IPS-NIHi11 (cell line): ENCODE results near the gene ANO2.
A peak's percentile ranks its signal among the peaks of the same experiment; 100 is the strongest.

Experiments used
- DNase-seq: peaks from one replicate; pipeline ENCODE4 v3.0.0; 2012; ENCODE audit warnings: mixed read lengths, low spot score

The ANO2 gene

GRCh38 chr12:5817246-5817645, 127.8 kb downstream of the ANO2 start:
- DNase-seq, result no peak

DNA sequence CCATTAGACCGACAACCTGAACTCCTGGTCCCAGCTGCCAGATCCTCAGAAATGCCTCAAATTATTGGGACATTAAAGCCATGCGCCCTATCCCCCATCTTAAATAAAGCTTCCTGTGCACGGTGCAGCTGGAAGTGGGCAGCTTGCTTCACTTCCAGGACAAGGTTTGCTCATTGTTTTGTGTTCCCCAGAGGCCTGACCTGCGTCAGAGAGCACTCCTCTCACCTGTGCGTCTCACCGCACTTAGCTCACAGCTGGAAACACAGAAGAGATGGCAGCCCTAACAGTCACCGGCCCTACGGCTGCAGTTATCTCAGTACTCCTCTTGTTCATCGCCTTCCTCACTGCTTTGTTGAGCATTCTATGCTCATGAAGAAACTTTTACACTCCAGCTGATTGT, 135.5 kb downstream of the ANO2 start:
- no peak for DNase-seq

DNA sequence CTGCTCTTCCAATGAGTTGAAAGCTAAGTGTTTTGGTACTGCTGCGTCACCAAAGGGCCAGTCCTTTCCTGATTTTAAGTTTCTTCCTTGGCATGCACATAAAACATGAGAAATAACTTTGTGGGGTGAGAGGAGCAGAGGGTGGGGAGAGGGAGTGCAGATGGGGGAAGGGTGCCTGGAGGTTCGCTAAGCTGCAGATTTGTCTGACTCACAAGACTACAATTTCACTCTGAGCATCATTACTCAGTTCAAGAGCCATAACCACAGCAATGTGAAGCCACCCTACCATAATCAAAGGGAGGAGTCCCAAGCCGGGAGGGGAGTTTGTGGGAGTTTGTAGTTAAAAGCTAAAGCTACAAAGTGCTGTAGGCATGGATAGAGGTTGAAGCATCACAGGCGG, 136.1 kb downstream of the ANO2 start:
- no peak for DNase-seq

- DNase-seq, result no peak
These were observed 137.4 kb downstream of the ANO2 start for GRCh38 chr12:5807514-5808219.

DNA sequence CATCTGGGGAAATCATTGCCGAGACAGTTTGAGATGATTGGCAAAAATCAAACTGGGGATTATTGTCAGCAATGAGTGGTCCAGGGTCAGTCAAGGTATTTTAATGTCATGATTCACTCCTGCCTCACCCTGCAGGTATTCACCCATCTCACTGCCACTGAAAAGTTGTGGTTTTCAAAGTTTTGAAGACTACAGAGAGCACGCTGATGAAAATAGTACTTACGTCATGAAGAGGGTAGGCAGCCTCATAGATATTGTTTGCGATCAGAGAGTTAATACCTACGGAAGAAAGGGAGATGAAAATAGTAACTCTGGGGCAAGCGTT, 138.0 kb downstream of the ANO2 start:
- no peak for DNase-seq

DNA sequence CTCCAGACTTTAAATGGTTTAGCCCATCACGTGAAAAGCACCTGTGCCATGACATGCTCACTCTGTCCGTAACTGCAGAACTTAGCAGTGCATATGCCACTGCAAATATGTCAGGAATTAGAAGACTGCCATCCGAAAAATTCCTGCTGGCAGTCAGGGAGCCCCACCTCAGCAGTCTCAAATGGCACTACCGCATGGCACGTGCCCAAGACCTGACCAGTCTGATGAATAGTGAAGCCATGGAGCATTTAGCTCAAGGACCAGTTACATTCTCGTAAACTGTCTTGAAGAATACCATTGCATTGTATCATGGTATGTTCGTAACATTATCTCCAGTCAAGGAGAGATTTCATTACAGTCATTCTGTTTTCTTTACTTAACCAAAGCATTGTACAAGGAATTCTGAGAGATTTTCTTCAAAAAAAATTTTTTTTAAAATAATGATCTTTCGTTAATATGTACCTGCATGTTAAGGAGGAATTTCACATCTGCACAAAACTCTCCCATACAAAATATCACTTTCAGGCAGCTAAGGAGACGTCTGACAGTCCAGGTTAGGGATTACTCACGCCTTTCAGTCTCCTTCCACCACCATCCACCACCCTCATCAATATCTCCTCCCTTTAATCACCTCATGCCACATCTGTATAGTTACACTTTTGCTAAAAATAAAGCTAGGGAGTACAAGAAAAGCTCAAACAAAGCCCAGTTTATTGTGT, 138.5 kb downstream of the ANO2 start:
- DNase-seq, result no peak

GRCh38 chr12:5803532-5803931, 141.5 kb downstream of the ANO2 start:
- no peak for DNase-seq

- DNase-seq, result no peak
These were observed 146.6 kb downstream of the ANO2 start for GRCh38 chr12:5798242-5799015.

DNA sequence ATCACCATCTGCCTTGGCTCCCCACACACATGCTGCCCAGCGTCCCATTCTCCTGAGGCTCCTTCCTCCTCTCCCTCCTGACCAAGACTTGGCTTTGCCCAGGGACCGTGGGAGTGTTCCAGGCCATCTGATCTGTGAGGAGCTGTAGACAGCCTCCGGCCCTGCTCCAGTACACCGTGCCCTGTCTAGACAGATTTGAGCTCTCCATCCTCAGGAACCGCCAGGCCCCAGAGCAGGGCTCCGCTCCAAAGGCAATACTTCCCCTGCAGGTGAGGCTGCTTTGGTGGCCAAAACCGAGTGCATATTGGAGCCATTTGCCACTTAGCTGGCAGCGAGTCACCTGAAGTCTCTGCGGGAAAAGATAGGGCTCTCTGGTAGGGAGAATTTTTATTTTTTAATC, 147.4 kb downstream of the ANO2 start:
- no peak for DNase-seq

GRCh38 chr12:5796959-5797225, 148.2 kb downstream of the ANO2 start:
- DNase-seq, result no peak

DNA sequence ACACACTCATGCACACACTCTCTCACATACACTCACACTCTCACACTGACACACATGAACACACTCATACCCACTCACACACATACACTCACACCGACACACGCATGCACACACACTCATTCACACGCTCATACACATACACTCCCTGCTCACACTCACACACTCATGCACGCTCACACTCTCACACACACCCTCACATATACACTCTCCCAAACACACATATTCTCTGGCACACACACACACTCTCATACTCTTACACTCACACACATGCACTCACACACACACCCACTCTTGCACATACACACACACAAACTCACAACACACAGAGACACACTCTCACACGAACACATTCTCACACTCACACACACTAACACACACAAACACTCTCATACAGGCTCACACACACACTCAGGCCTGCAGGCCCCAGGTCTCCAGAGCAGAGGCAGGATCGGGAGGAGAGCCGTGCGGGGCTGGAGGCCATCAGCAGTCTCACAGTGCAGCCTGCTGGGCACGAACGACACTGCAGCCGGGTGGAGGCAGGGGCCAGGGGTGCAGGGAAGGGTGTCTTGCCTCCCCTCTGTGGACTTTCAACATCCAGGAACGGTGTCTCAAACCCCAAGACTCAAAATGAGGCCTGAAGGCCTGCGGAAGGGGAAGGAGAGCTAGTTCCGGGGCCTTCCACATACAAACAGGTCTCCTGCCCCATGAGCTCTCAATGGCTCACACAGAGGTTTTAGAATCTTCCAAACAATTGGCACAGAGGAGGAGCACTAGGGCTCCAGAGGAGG, 148.7 kb downstream of the ANO2 start:
- peak; percentile 87 for DNase-seq

DNA sequence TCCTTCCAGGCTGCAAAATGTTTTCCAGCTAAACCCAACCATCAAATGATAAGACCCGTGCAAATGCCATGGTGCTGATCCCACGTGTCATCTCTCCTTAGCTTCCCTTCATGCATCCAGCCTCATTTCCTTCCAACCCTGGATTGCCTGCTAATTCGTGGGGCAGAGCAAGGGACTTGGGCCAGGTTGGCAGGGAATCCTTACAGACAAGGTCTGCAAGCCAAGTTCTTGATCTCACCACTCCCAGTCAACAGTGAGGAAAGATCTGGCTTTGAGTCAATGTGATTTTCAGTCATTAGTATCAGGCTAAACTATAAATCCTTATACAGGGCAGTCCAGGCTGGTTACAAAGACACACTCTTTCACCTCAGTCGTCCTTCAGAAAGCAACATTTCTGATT, 150.9 kb downstream of the ANO2 start:
- no peak for DNase-seq

DNA sequence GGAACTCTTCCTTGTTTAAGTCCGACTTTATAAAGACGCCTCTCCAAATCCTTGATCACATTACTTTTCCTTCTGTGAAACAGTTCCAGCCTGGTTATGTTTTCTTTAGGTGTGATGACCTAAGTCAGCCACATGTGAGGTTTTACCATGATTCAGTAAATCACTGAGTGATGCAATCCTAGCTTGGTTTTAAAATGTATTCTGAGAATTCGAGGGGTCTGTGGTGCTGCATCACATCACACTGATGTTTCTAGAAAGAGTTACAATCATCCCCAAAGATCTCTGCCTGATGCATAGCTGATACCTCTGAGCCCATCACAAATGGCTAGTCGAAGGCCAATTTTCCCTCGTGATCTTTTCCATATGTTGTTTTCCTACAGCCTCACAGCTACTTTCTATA, 152.7 kb downstream of the ANO2 start:
- no peak for DNase-seq

GRCh38 chr12:5789469-5789968, 155.5 kb downstream of the ANO2 start:
- DNase-seq, result no peak

GRCh38 chr12:5787828-5788227, 157.2 kb downstream of the ANO2 start:
- no peak for DNase-seq

DNA sequence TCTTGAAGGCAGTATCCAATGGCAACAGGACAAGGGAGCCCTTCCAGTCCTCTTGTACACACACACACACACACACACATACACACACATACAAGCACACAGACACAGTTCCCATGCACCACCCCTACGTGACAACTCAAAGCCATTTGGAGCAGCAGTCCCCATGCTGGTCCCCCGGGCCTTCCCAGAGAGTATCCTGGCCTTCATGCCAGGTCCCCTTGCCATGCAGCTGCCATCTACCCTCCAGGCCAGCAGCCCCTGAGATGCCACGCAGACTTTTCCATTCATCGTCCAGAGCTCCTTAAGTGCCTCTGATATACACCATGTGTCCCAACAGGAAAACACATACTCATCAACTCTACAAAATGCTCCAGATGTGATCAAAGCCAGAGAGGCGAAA, 159.5 kb downstream of the ANO2 start:
- DNase-seq, result no peak

GRCh38 chr12:5784462-5785130, 160.5 kb downstream of the ANO2 start:
- DNase-seq, result no peak

- no peak for DNase-seq
These were observed 161.7 kb downstream of the ANO2 start for GRCh38 chr12:5783289-5783920.

GRCh38 chr12:5780536-5780935, 164.5 kb downstream of the ANO2 start:
- no peak for DNase-seq

DNA sequence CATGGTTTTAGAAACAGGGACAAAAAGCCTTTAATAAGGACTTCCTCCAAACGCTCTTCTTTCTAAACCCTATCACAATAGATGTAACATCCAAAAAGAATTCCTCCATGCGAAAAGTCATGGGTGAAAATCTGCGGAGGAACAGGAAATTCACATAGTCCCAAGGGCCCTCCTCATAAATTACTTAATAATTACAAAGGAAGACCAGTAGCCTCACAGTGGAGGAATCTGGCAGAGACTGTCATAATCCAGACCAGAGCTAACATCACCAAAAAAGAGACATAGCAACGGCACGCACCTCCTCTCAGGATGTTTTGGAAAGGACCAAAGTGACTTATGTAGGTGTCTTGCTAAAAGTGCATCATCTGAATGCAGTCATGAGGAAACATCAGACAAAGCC, 165.7 kb downstream of the ANO2 start:
- DNase-seq, result no peak

- no peak for DNase-seq
These were observed 166.2 kb downstream of the ANO2 start for GRCh38 chr12:5778821-5779220.

- no peak for DNase-seq
These were observed 167.6 kb downstream of the ANO2 start for GRCh38 chr12:5777451-5777850.
